T47D (cell line): Measurements from ENCODE around the gene XYLB.
A peak's percentile ranks its signal among the peaks of the same experiment; 100 is the strongest.

ENCODE experiments used
- DNase-seq, 2 experiments: peaks; one replicate each; pipeline versions ENCODE4 v3.0.0 to v3.0.0-alpha.2; 2011 to 2012; ENCODE audit warnings: low read depth in 1 of 2, low spot score in 1 of 2
- JUND ChIP-seq: IDR thresholded peaks from 2 replicates; pipeline ENCODE4 v1.6.1; 2012; ENCODE audit warnings: low read depth
- in situ Hi-C: cut with HindIII; loops from 2 replicates; pipeline ENCODE4 v1.10.0; 2016; ENCODE audit warnings: low sequenced_read_pairs, low pct_unique_long_range_greater_than_20kb

The XYLB gene

DNA sequence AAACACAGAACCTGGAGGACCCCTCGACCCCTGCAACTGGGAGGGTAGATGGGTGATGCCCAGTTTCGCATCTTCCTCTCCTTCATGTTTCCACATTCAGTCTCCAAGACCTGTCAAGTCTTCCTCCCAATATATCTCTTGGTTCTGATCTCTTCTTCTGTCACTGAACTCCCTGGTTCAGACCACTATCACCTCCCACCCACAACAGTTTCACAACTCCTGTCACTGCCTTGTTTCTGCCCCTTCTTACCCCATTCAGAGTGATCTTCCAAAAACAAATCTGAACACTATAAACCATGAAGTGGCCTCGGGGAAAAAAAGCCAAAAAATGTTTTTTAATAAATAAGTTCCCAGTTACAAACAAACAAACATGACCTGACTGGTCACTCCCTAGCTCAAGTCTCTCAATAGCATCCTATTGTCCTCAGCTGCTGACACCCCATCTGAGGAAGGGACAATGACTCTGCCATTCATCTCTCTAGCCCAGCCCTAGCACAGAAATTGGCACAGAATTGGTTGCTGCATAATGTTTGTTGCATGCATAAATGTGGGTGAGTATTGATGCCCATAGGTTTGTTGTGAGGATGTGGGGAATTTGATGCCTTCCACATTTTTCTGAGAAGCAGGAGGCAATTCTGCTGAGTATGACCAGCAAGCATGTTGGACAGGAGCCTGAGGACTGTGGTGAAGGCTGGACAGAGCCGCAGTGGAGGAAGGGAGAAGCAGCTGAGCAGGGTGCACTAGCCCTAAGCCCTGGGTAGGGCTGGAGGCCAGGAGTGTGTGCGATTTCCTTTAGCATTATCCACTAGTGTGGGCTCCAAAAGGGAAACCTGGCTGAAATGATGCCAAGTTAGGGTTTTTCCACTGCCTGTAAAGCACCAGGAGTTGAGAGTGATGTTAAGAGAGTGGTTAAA lies 12.2 kb upstream of the XYLB start:
- no peak for DNase-seq
- TF ChIP-seq JUND, result no peak
- in situ Hi-C loops, result no loop called here

DNA sequence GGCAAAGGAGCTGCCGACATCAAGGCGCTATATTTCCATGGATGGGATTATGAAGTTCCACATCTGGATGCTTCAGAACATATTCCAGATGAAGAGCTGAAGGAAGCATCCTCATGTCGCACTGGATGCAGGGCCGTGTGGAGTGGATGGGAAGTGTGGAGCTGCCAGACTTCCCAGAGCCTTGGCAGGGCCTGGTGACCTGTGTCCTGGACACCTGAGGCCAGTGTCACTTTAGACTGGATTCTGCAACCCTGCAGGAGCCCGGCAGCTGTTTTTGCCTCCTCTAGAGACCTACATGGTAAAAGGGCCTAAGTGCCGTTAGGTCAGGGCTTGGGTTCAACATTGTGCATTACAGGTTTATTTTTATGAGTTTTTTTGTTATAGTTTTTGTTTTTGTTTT lies 11.3 kb upstream of the XYLB start:
- TF ChIP-seq JUND, result no peak
- in situ Hi-C loops, result no loop called here
- DNase-seq, result no peak

DNA sequence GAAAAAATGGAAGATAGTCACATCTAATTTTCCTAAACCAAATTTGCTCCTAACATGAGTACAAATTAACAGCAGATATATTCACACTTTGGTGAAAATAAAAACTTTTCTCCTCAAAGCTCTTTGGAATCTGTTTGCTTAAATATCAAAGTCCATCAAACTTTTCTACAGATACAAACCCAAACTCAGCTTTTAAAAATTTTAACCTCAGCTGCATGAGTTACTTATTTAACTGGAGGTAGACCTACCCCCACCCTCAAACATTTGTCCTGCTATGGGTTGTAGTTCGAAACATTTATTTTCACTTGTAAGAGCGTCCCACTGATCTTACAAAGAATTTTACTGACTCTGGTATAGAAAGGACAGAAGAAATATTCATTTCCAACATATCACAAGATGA lies 8.9 kb upstream of the XYLB start:
- in situ Hi-C loops, result no loop called here
- TF ChIP-seq JUND, result no peak

DNA sequence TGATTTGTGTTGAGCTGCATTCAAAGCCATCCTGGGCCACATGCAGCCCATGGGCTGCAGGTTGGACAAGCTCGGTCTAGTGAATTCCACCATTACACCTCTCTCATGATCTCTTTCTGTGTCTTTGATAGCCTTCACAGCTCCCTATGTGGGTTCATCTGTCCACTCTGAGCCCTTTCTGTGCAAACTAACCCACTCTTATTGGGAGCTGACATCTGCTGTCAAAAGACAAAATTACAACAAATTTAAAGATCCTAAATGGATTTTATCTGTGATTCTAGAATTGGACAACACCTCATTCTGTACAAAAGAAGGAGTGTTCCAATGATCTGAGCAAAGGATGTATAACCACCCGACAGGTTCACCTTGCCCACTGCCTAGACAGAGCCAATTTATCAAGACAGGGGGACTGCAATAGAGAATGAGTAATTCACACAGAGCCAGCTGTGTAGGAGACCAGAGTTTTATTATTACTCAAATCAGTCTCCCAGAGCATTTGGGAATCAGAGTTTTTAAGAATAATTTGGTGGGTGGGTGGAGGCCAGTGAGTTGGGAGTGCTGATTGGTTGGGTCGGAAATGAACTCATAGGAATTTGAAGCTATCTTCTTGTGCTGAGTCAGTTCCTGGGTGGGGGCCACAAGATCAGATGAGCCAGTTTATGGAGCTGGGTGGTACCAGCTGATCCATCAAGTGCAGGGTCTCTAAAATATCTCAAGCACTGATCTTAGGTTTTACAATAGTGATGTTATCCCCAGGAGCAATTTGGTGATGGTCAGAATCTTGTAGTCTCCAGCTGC lies 2.6 kb upstream of the XYLB start:
- no peak for TF ChIP-seq JUND
- in situ Hi-C loops, result no loop called here
- peak in 1 of 2 experiments; percentile 57 for DNase-seq

More for the DNA sequence above, 8.9 kb upstream of the XYLB start:
- no peak for DNase-seq

DNA sequence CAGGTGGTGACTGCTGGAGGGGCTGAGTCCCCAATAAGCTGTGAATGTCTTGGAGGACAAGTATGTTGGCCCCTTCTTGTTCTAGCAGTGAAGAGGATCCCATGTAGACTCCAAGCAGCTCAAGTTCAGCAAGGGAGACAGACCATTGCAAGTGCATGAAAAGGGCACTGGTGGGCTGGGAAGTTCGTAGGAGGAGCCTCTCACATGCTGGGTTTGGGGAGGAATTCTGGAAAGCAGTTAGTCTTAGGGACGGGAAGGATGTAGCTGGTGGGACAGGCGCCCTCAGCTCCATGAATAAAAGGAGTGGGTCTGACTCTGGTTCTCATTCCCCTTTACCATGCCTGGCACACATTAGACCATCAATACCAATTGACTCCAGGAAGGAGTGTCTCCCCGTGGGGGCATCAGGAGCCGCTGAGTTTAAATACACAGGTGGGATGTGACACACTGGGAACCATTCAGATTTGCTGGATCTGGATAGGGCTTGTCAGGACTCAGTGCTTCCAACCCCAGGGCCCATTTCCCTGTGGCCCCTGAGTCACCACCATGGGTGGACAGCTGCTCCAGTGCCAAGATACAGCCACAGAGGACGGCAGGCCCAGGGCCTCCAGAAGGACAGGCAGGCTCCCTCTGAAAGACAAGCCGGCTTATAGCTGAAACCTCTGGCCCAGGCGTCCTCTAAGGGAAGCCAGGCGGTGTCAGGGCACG lies 552 bp upstream of the XYLB start:
- no peak for TF ChIP-seq JUND
- DNase-seq, result no peak
- in situ Hi-C loops, result no loop called here

DNA sequence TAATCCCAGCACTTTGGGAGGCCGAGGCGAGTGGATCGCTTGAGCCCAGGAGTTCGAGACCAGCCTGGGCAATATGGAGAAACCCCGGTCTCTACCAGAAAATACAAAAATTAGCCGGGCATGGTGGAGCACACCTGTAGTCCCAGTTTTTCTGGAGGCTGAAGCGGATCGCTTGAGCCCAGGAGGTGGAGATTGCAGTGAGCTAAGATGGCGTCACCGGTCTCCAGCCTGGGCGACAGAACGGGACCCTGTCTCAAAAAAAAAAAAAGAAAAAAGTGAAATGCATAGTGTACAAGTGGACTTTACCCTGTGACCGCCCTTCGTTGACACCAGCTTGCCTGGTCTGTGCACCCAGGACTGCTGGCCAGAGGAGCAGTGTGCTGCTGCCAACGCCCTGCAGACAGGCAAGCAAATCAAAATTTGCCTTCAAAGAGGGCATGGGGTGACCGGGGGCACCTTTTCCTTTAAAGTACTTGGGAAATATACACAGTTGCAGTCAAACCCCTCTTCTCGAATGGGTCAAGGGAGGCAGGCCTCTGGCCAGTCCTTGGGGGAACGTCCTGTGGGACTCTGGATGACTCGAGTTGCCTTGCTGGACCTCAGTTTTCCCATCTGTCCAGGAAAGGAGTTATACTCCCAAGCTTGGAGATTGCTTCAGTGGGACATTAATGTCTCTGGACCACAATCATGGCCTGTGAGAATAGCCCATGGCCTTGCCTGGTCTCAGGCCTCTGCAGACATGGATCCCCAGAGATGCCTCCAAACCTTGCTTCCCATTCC lies 1.0 kb downstream of the XYLB start:
- no peak for DNase-seq
- no peak for TF ChIP-seq JUND
- in situ Hi-C loops, result no loop called here

DNA sequence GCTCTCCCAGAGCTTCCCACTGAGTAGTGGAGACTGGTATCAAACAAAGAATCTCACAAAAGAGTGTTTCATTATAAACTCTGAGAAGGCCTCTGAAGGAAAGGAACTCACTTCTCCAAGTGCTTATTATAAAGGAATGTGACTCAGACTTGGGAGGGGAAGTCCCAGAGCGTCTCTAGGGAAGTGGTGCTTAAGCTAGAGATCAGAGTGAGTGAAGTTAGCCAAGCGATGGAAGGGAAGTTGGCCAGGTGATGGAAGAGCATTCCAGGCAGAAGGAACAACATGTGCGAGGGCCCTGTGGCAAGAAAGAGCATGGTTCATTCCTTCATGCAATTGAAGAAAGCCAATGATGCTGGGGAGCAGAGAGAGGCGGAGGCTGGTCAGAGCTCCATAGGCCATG lies 2.3 kb downstream of the XYLB start:
- in situ Hi-C loops, result no loop called here
- TF ChIP-seq JUND, result no peak
- DNase-seq, result no peak

DNA sequence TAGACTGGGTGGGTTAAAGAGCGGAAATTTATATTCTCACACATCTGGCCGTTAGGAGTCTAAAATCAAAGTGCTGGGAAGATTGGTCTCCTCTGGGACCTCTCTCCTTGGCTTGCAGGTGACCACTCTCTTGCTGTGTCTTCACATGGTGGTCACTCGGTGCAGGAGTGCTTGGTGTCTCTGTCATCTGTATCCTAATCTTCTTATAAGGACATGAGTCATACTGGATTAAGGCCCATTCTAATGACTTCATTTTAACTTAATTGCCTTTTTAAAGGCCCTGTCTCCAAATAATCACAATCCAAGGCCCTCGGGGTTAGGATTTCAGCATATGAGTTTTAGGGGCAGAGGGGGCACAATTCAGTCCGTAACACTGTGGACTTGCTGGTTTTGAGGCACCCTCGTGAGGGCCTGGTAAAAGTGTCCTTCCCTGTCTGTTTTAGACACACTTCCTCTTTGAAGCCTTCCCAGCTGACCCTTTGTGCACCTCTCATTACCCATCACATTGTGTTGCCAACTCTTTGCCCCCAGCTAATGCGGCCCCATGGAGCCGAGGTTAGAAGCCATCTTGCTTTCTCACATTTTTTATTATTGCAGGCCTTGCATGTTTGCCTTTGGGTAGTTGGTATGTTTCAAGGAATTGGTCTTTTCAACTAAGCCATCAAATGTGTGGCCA lies 3.2 kb downstream of the XYLB start:
- no peak for TF ChIP-seq JUND
- in situ Hi-C loops, result no loop called here

DNA sequence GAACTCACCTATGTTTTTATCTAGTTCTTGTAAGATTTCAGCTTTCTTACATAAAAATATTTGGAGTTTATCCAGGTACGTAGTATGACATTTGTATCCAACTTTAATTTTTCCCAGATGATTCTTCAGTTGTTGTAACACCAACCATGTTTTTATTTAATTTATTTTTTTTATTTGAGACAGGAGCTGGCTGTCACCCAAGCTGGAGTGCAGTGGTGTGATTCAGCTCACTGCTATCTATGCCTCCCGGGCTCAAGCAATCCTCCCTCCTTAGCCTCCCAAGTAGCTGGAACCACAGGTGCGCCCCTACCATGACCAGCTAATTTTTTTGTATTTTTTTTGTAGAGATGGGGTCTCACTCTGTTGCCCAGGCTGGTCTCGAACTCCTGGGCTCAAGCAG lies 6.6 kb downstream of the XYLB start:
- in situ Hi-C loops, result no loop called here
- DNase-seq, result no peak
- TF ChIP-seq JUND, result no peak

More for the DNA sequence above, 3.2 kb downstream of the XYLB start:
- DNase-seq, result no peak

DNA sequence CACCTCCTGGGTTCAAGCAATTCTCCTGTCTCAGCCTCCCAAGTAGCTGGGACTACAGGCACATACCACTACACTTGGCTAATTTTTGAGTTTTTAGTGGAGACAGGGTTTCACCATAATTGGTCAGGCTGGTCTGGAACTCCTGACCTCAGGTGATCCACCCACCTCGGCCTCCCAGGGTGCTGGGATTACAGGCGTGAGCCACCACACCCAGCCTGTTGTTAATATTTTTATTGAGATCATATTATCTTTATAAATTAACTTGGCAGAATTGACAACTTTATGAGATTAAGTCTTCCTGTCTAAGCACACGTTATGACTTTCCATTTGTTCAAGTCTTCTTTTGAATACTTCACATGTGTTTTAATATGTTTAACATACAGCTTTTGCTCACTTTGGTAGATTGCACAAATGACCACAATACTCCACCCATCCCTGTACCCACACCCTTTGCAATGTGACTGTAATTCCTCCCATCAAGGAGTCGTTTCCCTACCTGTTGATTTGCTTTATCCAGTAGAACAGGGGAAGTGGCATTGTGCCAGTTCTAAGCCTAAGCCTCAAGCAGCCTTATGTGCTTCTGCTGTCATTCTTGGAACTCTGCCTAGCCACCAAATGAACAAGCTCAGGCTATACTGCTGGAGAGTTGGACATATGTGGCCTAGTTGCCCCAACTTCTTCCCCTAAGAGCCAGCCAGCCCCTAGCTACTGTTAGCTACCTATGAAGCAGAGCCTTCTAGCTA lies 8.2 kb downstream of the XYLB start:
- peak; percentile 31 to 83 for DNase-seq
- no peak for TF ChIP-seq JUND
- in situ Hi-C loops, result no loop called here

DNA sequence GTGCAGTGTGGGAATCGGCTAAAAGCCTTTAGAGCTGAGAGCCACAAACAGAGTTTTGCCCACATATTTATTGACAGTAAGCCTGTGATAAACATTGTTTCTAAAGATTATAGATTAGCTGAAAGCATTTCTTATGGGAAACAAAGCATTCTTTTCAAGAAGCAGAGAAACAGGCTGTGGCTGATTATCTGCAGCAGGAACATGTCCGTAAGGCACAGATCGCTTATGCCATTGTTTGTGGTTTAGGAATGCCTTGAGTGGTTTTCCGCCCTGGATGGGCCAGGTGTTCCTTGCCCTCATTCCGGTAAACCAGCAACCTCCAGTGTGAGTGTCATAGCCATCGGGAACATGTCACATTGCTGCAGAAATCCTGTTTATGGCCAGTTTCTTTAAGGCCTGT lies 12.5 kb downstream of the XYLB start:
- in situ Hi-C loops, result no loop called here

More for the DNA sequence above, 12.5 kb downstream of the XYLB start:
- peak in 1 of 2 experiments; percentile 32 for DNase-seq
- no peak for TF ChIP-seq JUND
